ENCODE data around the gene FRMD4A.

Gene FRMD4A

DNA sequence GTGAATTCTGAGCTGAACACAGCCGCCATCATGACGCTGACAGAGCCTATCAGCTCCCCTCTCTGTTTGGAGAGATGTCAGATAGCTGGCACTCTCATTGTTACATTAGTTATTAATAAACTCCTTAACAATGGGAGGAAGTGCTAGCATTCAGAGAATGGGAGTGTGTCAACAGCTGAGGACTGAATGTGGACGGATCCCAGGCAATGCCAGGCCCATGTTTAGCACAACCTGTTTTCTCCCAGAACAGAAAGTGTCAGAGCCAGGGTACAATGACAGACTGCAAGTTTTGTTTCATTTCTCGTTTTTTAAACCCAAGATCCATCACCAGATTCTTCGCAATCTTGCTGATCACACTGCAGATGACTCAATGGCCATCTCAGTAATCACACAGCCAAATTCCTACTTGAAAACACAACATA, 644.4 kb downstream of the FRMD4A start:
- Mint-ChIP-seq H3K27ac (no peak overlapping the region), H3K36me3 (no peaks in the 10 kb centered on the region)

DNA sequence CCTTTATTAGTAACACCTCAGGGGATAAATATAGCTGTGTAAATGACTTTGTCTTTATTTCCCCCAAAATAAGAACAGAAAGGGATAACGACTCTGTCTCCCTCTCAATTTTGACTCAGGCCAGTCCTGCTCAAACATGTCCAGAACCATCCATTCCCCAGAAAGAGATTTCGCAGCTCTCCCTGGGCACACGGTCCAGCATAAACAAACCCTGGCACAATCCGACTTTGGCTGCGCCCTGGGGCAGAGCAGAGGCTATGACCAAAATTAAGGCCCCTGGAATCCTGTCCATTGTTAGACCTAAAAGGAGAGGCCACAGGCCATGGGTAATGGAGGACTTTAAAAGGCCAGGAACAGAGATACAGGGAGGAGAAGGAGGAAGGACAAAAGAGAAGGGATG, 644.8 kb downstream of the FRMD4A start:
- Mint-ChIP-seq H3K36me3 (no peaks in the 10 kb centered on the region), H3K4me3 (no peak overlapping the region), H3K27ac (no peak overlapping the region), H3K27me3 (peaks cover 10% of the 10 kb centered on the region), H3K4me1 (peaks cover 9% of the 10 kb centered on the region), H3K9me3 (no peaks in the 10 kb centered on the region)
- ATAC-seq, result no peak

More for the DNA sequence above, 644.4 kb downstream of the FRMD4A start:
- peaks cover 10% of the 10 kb centered on the region for H3K27me3 Mint-ChIP-seq
- H3K9me3 Mint-ChIP-seq, result no peaks in the 10 kb centered on the region
- H3K4me1 Mint-ChIP-seq, result peaks cover 9% of the 10 kb centered on the region
- no peak for ATAC-seq
- H3K4me3 Mint-ChIP-seq, result no peak overlapping the region

DNA sequence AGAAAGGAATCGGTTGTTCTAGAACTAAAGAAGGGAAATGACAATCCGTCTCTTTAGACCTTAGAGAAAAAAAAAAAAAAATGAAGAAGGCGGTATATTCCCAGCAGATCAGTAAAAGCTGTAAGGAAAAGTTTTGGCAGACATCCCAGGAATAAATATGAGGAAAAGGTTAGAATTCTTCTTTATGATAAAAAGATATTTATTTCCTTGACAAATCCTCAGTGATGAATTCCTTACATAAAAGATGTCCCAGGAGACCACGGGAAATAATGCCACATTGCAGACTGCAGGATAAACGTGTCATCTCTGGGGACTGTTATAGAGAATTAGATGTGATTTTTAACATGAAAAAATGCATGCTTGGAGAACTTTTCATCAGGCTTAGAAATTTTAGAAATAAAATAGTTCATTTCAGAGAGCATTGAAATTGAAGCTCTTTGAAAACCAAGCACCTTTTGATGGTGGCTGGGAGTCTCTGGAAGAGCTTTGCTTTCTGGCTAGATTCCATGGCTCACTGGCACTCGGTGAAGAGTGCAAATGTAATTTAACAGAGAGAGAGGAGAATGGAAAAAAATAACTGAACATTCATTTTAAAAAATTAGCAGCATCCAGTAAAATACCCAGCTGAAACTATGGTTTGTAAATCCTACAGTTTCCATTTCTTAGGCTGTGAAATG, 645.8 kb downstream of the FRMD4A start:
- peaks cover 9% of the 10 kb centered on the region for H3K4me1 Mint-ChIP-seq
- ATAC-seq, result no peak
- H3K4me3 Mint-ChIP-seq, result no peak overlapping the region
- H3K36me3 Mint-ChIP-seq, result no peaks in the 10 kb centered on the region
- H3K27me3 Mint-ChIP-seq, result peaks cover 11% of the 10 kb centered on the region
- H3K27ac Mint-ChIP-seq, result no peak overlapping the region
- H3K9me3 Mint-ChIP-seq, result no peaks in the 10 kb centered on the region

DNA sequence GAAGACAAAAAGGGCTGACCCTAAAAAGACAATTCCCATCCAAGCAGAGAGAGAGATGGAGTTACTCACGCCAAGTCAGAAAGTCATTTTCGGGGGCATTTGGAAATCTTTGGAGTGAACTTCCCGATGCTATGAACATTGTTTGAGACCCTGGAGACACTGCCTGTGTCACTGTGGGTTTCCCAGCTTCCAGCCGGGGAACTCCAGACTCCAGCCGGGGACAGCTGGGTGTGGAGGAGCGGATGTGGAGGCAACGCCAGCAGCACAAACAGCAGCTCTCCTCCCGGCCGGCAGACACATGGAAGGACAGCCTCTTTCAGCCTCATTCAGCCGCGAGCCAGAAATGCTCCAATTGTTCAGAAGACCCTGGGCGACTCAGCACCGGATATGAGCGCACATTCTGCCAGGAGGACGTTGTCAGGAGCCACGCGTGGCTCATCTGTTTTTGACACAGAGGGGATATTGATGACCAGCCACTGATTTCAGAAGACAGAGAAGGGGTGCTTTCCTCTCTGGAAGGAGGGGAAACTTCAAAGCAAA, 646.4 kb downstream of the FRMD4A start:
- H3K27me3 Mint-ChIP-seq, result peaks cover 17% of the 10 kb centered on the region
- no peak overlapping the region for H3K27ac Mint-ChIP-seq
- no peaks in the 10 kb centered on the region for H3K36me3 Mint-ChIP-seq
- H3K4me3 Mint-ChIP-seq, result no peak overlapping the region
- H3K4me1 Mint-ChIP-seq, result peaks cover 9% of the 10 kb centered on the region
- H3K9me3 Mint-ChIP-seq, result no peaks in the 10 kb centered on the region
- ATAC-seq, result no peak

DNA sequence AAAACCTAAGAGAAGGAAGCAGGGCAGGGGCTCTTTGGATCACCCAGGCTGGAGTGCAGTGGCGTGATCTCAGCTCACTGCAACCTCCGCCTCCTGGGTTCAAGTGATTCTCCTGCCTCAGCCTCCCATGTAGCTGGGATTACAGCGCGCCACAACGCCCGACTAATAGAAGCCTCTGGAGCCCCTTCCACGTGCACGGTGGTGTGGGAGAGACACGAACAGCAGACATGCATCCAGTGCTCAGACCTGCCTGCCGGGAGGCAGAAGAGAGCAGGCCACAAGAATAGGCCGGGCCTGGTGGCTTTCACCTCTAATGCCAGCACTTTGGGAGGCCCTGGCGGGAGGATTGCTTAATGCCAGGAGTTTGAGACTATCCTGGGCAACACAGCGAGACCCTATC, 647.7 kb downstream of the FRMD4A start:
- Mint-ChIP-seq H3K9me3 (no peaks in the 10 kb centered on the region), H3K27ac (no peak overlapping the region), H3K36me3 (no peaks in the 10 kb centered on the region), H3K4me3 (no peak overlapping the region), H3K4me1 (peaks cover 9% of the 10 kb centered on the region), H3K27me3 (peaks cover 23% of the 10 kb centered on the region)
- ATAC-seq, result no peak

DNA sequence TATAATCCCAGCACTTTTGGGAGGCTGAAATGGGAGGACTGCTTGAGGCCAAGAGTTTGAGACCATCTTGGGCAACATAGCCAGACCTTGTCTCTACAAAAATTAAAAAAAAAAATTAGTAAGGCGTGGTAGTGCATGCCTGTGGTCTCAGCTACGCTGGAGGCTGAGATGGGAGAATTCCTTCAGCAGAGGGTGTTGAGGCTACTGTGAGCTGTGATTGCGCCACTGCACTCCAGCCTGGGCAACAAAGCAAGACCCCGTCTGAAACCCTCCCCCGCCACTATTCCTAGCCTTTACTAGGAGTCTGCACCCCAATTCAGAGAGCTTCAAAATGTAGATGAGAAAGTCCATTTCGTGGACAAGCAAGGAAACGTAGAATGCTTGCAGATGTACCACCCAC, 648.8 kb downstream of the FRMD4A start:
- peaks cover 9% of the 10 kb centered on the region for H3K4me1 Mint-ChIP-seq
- H3K36me3 Mint-ChIP-seq, result no peaks in the 10 kb centered on the region
- ATAC-seq, result no peak
- no peak overlapping the region for H3K27ac Mint-ChIP-seq
- H3K9me3 Mint-ChIP-seq, result no peaks in the 10 kb centered on the region
- H3K27me3 Mint-ChIP-seq, result peaks cover 30% of the 10 kb centered on the region
- no peak overlapping the region for H3K4me3 Mint-ChIP-seq

DNA sequence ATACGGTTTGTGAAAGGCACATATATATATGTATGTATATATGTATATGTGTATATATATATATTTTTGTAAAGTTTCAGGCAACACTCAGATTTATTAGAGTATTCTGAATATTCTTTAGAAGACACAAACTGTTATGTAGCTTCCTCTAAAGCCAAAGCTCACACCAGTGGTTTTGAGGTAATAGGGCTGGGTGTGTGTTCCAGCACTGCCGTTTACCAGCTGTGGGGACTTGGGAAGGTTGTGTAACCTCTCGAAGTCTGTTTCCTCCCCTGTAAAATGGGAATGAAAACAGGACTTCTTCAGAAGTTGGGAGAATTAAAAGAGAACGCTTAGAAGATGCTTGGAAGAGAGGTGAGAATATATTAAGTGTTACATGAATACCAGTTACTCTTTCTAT, 649.2 kb downstream of the FRMD4A start:
- H3K36me3 Mint-ChIP-seq, result no peaks in the 10 kb centered on the region

DNA sequence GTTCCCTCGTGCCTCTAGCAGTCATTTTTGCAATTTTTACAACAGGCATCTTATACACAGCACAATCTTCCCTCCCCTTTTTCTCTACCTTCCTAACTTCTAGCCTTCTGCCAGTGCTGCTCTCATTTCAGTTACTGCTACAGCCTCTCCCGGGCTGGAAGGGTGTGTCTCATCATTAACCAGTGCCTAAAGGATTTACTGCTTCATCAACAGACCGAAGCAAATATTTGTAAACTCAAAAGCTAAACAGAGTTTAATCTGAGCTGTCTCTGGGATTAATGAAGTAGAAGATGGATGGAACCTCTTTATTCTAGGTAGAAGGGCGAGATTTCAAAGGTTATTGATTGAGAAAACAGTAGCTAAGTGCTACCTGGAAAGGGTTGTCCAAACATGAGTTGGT, 649.6 kb downstream of the FRMD4A start:
- no peak overlapping the region for H3K4me3 Mint-ChIP-seq
- H3K36me3 Mint-ChIP-seq, result no peaks in the 10 kb centered on the region
- H3K4me1 Mint-ChIP-seq, result peaks cover 4% of the 10 kb centered on the region
- no peak for ATAC-seq
- H3K27ac Mint-ChIP-seq, result no peak overlapping the region
- no peaks in the 10 kb centered on the region for H3K9me3 Mint-ChIP-seq
- H3K27me3 Mint-ChIP-seq, result peaks cover 35% of the 10 kb centered on the region

More for the DNA sequence above, 649.2 kb downstream of the FRMD4A start:
- H3K4me3 Mint-ChIP-seq, result no peak overlapping the region
- peaks cover 34% of the 10 kb centered on the region for H3K27me3 Mint-ChIP-seq
- ATAC-seq, result no peak
- no peaks in the 10 kb centered on the region for H3K9me3 Mint-ChIP-seq
- H3K27ac Mint-ChIP-seq, result no peak overlapping the region
- H3K4me1 Mint-ChIP-seq, result peaks cover 8% of the 10 kb centered on the region

DNA sequence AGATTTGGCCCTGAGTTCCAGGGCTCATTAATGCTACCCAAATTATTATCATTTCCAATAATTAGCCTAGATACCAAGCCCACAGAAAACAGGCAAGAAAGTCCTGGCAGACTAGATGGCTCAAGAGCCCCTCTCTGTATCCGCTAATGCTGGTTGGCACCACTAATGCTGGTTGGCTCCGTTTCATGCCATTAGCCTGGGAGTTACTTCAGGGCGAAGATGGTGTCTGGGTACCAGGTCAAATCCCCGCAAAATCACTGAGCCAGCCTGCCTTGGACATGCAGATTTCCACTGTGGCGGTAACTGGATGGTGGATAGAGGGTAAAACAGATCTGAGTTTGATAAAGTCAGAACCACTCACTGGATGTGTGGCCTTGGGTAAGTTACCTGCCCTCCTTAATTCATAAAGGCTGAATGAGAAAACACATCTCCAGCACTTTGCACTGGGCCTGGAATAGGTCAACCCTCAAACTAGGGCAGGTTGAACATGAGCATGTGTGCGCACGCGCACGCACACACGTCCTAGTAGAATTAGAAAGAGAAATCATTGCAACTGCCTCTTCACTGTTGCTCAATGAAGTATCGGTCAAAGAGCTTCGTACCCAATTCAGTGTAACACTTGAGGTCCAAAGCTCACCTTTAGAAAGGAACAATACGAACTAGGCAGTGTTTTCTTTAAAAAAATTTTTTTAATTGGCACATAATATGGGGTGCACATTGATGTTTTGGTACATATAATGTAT, 652.5 kb downstream of the FRMD4A start:
- H3K9me3 Mint-ChIP-seq, result no peaks in the 10 kb centered on the region
- no peak overlapping the region for H3K4me3 Mint-ChIP-seq
- ATAC-seq, result no peak
- no peak overlapping the region for H3K27ac Mint-ChIP-seq
- H3K4me1 Mint-ChIP-seq, result no peaks in the 10 kb centered on the region
- H3K36me3 Mint-ChIP-seq, result no peaks in the 10 kb centered on the region
- H3K27me3 Mint-ChIP-seq, result peaks cover 35% of the 10 kb centered on the region

DNA sequence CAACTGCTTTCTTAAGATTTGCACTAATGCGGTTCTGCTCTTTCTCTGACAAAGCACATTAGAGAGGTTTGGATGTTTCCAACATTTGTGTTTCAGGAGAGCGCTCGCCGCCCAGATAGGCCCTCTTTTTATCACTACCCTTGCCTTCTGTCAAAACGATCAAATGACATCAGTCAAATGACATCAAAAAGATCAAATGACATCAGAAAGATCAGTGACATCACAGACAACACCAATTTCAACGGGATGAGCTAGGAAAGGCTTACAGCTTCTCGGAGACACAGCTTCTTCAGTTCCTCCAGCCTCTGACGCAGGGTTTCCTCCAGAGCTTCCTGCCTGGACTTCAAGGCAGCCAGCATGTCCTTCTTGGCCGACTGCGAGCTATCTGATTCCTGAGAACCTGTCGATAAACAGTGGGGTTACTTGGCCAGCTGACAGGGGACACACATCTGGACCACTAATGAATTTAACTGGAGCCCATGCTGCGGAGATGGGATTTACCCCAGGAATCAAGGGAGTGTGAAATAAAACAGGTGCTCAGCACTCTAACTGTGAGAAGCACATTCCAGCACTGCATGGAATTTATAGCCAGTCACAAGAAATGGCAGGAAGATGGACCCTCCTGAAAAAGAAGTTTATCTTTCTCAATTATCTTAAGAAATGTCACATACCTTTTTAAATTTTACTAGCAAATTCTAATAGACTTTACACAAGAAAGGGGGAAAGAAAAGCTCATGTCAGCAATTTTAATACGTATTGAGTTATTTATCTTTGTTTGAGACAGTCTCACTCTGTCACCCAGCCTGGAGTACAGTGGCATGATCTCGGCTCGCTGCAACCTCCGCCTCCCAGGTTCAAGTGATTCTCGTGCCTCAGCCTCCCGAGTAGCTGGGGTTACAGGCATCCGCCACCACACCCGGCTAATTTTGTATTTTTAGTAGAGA, 655.8 kb downstream of the FRMD4A start:
- H3K27me3 Mint-ChIP-seq, result peaks cover 23% of the 10 kb centered on the region
- H3K4me1 Mint-ChIP-seq, result no peaks in the 10 kb centered on the region
- no peaks in the 10 kb centered on the region for H3K36me3 Mint-ChIP-seq
- H3K9me3 Mint-ChIP-seq, result no peaks in the 10 kb centered on the region
- ATAC-seq, result no peak
- no peak overlapping the region for H3K27ac Mint-ChIP-seq
- H3K4me3 Mint-ChIP-seq, result no peak overlapping the region

DNA sequence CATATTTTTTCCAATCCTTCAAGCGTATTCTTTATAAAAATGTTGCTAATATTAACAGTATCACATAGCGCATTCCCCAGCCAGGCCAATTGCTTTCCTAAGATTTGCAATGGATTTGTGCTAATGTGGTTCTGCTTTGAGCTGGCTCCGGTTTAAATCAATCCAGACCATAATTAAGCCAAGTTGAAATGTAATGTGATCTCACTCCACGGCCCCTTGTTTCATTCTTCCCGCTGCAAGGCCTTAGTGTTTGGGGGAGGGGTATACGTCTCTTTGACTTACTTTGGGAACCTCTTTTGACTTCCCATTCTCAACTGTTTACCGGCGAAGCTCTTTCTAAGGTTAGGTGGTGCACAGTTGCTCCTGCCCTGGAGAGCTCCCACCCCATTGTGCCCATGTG, 657.6 kb downstream of the FRMD4A start:
- Mint-ChIP-seq H3K9me3 (no peaks in the 10 kb centered on the region), H3K36me3 (no peaks in the 10 kb centered on the region), H3K27me3 (peaks cover 12% of the 10 kb centered on the region), H3K27ac (no peak overlapping the region), H3K4me3 (no peak overlapping the region), H3K4me1 (no peaks in the 10 kb centered on the region)
- ATAC-seq, result no peak

DNA sequence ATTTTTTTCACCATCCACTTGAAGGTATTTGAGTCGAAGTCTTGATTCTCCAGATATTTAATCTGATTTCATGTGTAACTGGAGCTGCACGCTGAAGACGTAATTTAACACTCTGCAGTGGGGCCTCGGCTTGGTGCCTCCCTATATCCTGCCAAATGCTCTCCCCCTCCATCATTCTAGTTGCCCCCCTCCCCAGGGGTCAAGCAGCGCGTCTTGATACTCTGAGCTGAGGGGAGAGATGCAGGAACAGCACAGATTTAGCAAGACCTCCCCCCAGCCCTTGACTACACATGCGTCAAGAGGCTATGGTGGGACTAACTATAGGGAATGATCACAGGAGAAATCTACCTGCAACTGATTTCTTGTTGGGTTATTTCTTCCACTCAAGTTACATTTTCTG, 658.2 kb downstream of the FRMD4A start:
- peaks cover 11% of the 10 kb centered on the region for H3K27me3 Mint-ChIP-seq
- H3K9me3 Mint-ChIP-seq, result no peaks in the 10 kb centered on the region
- no peak overlapping the region for H3K4me3 Mint-ChIP-seq
- no peaks in the 10 kb centered on the region for H3K36me3 Mint-ChIP-seq
- H3K4me1 Mint-ChIP-seq, result no peaks in the 10 kb centered on the region
- no peak overlapping the region for H3K27ac Mint-ChIP-seq
- ATAC-seq, result no peak

DNA sequence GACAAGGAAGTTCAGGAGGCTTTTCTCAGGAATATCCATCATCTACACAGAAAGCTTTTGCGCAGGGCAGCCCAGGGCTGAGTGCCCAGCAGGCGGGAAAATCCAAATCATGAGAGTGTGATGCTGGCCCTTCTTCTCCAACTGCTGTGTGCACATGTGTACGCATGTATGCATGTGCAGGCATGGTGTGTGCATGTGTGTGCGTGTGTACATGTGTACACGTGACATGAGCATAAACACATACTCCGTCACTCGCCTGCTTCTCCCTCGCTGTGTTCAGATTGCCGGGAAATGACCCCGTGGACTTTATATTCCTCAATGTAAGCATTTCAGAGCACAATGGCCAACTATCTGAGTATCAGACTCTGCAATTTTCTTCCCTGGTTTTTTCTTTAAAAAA, 658.8 kb downstream of the FRMD4A start:
- no peak overlapping the region for H3K4me3 Mint-ChIP-seq
- ATAC-seq, result no peak
- H3K9me3 Mint-ChIP-seq, result no peaks in the 10 kb centered on the region
- peaks cover 4% of the 10 kb centered on the region for H3K27me3 Mint-ChIP-seq
- no peak overlapping the region for H3K27ac Mint-ChIP-seq
- H3K36me3 Mint-ChIP-seq, result no peaks in the 10 kb centered on the region
- H3K4me1 Mint-ChIP-seq, result no peaks in the 10 kb centered on the region

DNA sequence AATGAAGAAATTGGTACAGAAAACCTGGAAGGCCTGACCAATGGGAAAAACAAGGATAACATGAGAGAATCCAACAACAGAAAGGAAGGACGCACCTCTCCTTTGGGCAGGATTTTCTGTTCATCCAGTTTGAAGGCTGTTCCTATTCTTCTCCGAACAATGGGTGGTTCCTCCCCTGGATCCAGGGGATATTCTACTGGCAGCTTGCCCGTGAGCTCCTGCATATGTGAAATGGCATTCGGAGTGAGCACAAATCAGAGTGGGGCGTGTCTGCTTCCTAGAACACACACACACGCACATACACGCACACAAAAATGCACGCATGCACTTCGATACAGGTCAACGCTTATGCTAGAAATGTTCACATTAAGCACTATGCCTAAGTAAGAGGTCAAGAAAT, 660.4 kb downstream of the FRMD4A start:
- H3K9me3 Mint-ChIP-seq, result no peaks in the 10 kb centered on the region
- H3K27ac Mint-ChIP-seq, result no peak overlapping the region
- ATAC-seq, result no peak
- no peaks in the 10 kb centered on the region for H3K36me3 Mint-ChIP-seq
- H3K4me1 Mint-ChIP-seq, result no peaks in the 10 kb centered on the region
- H3K4me3 Mint-ChIP-seq, result no peak overlapping the region
- no peaks in the 10 kb centered on the region for H3K27me3 Mint-ChIP-seq

DNA sequence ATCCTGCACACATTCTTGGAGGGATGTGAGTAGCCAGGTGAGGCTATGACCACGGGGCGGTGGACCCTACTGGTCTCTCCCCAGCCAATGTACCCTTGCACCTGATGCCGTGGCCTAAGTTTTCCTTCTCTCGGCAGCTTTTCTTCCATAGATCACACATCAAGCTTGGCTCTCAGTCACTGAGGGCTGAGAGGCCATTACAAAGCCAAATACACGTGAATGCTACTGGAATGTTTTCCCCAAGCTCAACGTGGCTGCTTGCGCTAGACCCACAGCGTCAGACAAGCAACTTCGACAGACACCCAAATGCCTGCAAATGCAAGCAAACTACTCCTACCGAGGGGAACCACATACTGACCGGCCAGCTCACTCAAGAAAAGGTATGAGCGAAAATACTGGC, 660.8 kb downstream of the FRMD4A start:
- no peaks in the 10 kb centered on the region for H3K9me3 Mint-ChIP-seq
- no peaks in the 10 kb centered on the region for H3K27me3 Mint-ChIP-seq
- no peak overlapping the region for H3K27ac Mint-ChIP-seq
- H3K4me1 Mint-ChIP-seq, result no peaks in the 10 kb centered on the region
- no peak overlapping the region for H3K4me3 Mint-ChIP-seq
- no peaks in the 10 kb centered on the region for H3K36me3 Mint-ChIP-seq
- ATAC-seq, result no peak
